ENCODE measurements around the gene PKD2. TPM values are rescaled to one million over a fixed set of nuclear protein-coding genes. Genes with fewer than 3 reads are reported as not detected.

Gene PKD2
- total and polyA plus RNA-seq, 2 donors (not counting 1 experiment from before 2014, with no cell fraction given) = 109 to 158 TPM

- no peaks in the 10 kb centered on the region for H3K36me3 ChIP-seq (ENCODE audit: control insufficient read depth, insufficient read depth, low read length)
- TF ChIP-seq EZH2 (IDR thresholded peaks at IDR 0.05; ENCODE audit: low read length, missing control alignments) = no peak
- TF ChIP-seq CTCF (conservative IDR thresholded peaks at IDR 0.05 in 1 of 2, IDR thresholded peaks at IDR 0.05 in 1 of 2; ENCODE audit: low read depth in 1 of 2, low read length in 2 of 2) = no peak
- H4K20me1 ChIP-seq (ENCODE audit: control insufficient read depth, extremely low read depth, insufficient read depth, low read length) = no peaks in the 10 kb centered on the region
- no peaks in the 10 kb centered on the region for H3K4me1 ChIP-seq (ENCODE audit: control insufficient read depth, extremely low read depth, insufficient read depth, low read length)
- no peaks in the 10 kb centered on the region for H3K79me2 ChIP-seq (ENCODE audit: control insufficient read depth, insufficient read depth, low read length)
- no peak overlapping the region for H3K27ac ChIP-seq (ENCODE audit: insufficient read depth, low read length)
- no peaks in the 10 kb centered on the region for H3K27me3 ChIP-seq (ENCODE audit: control insufficient read depth, insufficient read depth, low read length)
- no peak overlapping the region for H3K4me2 ChIP-seq (ENCODE audit: extremely low read depth, insufficient read depth, low read length)
- DNase-seq (ENCODE audit: low read depth in 2 of 2) = no peak
- H2AFZ ChIP-seq (ENCODE audit: low read length) = no peak overlapping the region
- H3K9ac ChIP-seq (ENCODE audit: insufficient read depth, low read length) = no peak overlapping the region
- no peaks in the 10 kb centered on the region for H3K9me3 ChIP-seq (ENCODE audit: control insufficient read depth, insufficient read depth, low read depth, low read length)
- no peak overlapping the region for H3K4me3 ChIP-seq (replicated peaks in 1 of 4; ENCODE audit: control extremely low read depth in 1 of 4, insufficient read depth in 1 of 4, low read depth in 3 of 4, low read length in 4 of 4)
Observed at GRCh38 chr4:88087004-88087403, 79.6 kb downstream of the PKD2 start.

- Histone ChIP-seq H3K4me3 (replicated peaks in 1 of 4; ENCODE audit: control extremely low read depth in 1 of 4, insufficient read depth in 1 of 4, low read depth in 3 of 4, low read length in 4 of 4) (no peak overlapping the region), H4K20me1 (ENCODE audit: control insufficient read depth, extremely low read depth, insufficient read depth, low read length) (no peaks in the 10 kb centered on the region), H3K27ac (ENCODE audit: insufficient read depth, low read length) (no peak overlapping the region), H3K79me2 (ENCODE audit: control insufficient read depth, insufficient read depth, low read length) (no peaks in the 10 kb centered on the region), H3K27me3 (ENCODE audit: control insufficient read depth, insufficient read depth, low read length) (no peaks in the 10 kb centered on the region), H3K36me3 (ENCODE audit: control insufficient read depth, insufficient read depth, low read length) (no peaks in the 10 kb centered on the region), H3K4me2 (ENCODE audit: extremely low read depth, insufficient read depth, low read length) (no peak overlapping the region), H3K9me3 (ENCODE audit: control insufficient read depth, insufficient read depth, low read depth, low read length) (no peaks in the 10 kb centered on the region), H3K9ac (ENCODE audit: insufficient read depth, low read length) (no peak overlapping the region), H3K4me1 (ENCODE audit: control insufficient read depth, extremely low read depth, insufficient read depth, low read length) (no peaks in the 10 kb centered on the region), H2AFZ (ENCODE audit: low read length) (no peak overlapping the region)
- no peak for DNase-seq (ENCODE audit: low read depth in 2 of 2)
- no peak for TF ChIP-seq CTCF (conservative IDR thresholded peaks at IDR 0.05 in 1 of 2, IDR thresholded peaks at IDR 0.05 in 1 of 2; ENCODE audit: low read depth in 1 of 2, low read length in 2 of 2)
- no peak for TF ChIP-seq EZH2 (IDR thresholded peaks at IDR 0.05; ENCODE audit: low read length, missing control alignments)
Observed at GRCh38 chr4:88090898-88091297, 83.5 kb downstream of the PKD2 start.

GRCh38 chr4:88091378-88091777 lies 83.9 kb downstream of the PKD2 start:
- Histone ChIP-seq H2AFZ (ENCODE audit: low read length) (no peak overlapping the region), H3K27ac (ENCODE audit: insufficient read depth, low read length) (no peak overlapping the region), H3K9ac (ENCODE audit: insufficient read depth, low read length) (no peak overlapping the region), H3K36me3 (ENCODE audit: control insufficient read depth, insufficient read depth, low read length) (no peaks in the 10 kb centered on the region), H3K4me2 (ENCODE audit: extremely low read depth, insufficient read depth, low read length) (no peak overlapping the region), H4K20me1 (ENCODE audit: control insufficient read depth, extremely low read depth, insufficient read depth, low read length) (no peaks in the 10 kb centered on the region), H3K9me3 (ENCODE audit: control insufficient read depth, insufficient read depth, low read depth, low read length) (no peaks in the 10 kb centered on the region), H3K4me3 (replicated peaks in 1 of 4; ENCODE audit: control extremely low read depth in 1 of 4, insufficient read depth in 1 of 4, low read depth in 3 of 4, low read length in 4 of 4) (no peak overlapping the region), H3K4me1 (ENCODE audit: control insufficient read depth, extremely low read depth, insufficient read depth, low read length) (no peaks in the 10 kb centered on the region), H3K79me2 (ENCODE audit: control insufficient read depth, insufficient read depth, low read length) (no peaks in the 10 kb centered on the region), H3K27me3 (ENCODE audit: control insufficient read depth, insufficient read depth, low read length) (no peaks in the 10 kb centered on the region)
- TF ChIP-seq EZH2 (IDR thresholded peaks at IDR 0.05; ENCODE audit: low read length, missing control alignments) (no peak), CTCF (conservative IDR thresholded peaks at IDR 0.05 in 1 of 2, IDR thresholded peaks at IDR 0.05 in 1 of 2; ENCODE audit: low read depth in 1 of 2, low read length in 2 of 2) (no peak)
- DNase-seq (ENCODE audit: low read depth in 2 of 2) = peak in 1 of 2 donors; percentile 72

Data from fibroblast of lung (primary cell).